Islet of Langerhans (tissue), 1 donor: ENCODE results near the gene DCDC1.
"Not testable (repeated sequence)": the region's sequence is repeated elsewhere in the genome, so short reads cannot be mapped to it uniquely, and the experiment has no call there.

Experiments used
- FAIRE-seq: peaks from one replicate; lab custom pipeline; 2011; peaks lifted over from hg19 to GRCh38; lab: Jason Lieb, UNC

Gene DCDC1

GRCh38 chr11:30985536-30985935 lies 384.0 kb downstream of the DCDC1 start:
- no peak for FAIRE-seq

- FAIRE-seq, result no peak
Measured at GRCh38 chr11:30984827-30985226, 384.7 kb downstream of the DCDC1 start.

- no peak for FAIRE-seq
Measured at GRCh38 chr11:30984442-30984816, 385.1 kb downstream of the DCDC1 start.

GRCh38 chr11:30983776-30984441 lies 385.6 kb downstream of the DCDC1 start:
- no peak for FAIRE-seq

GRCh38 chr11:30983143-30983542 lies 386.4 kb downstream of the DCDC1 start:
- FAIRE-seq, result peak; percentile 41

- FAIRE-seq, result no peak
Measured at GRCh38 chr11:30967579-30967978, 402.0 kb downstream of the DCDC1 start.

- peak; percentile 99 for FAIRE-seq
Measured at GRCh38 chr11:30960387-30960992, 409.0 kb downstream of the DCDC1 start.

- FAIRE-seq, result no peak
Measured at GRCh38 chr11:30956751-30957150, 412.8 kb downstream of the DCDC1 start.

- no peak for FAIRE-seq
Measured at GRCh38 chr11:30949838-30950237, 419.7 kb downstream of the DCDC1 start.

- FAIRE-seq, result not testable (repeated sequence)
Measured at GRCh38 chr11:30947715-30948114, 421.8 kb downstream of the DCDC1 start.

GRCh38 chr11:30938810-30939209 lies 430.7 kb downstream of the DCDC1 start:
- no peak for FAIRE-seq

GRCh38 chr11:30938171-30938570 lies 431.4 kb downstream of the DCDC1 start:
- FAIRE-seq, result no peak

- no peak for FAIRE-seq
Measured at GRCh38 chr11:30936491-30936890, 433.0 kb downstream of the DCDC1 start.

GRCh38 chr11:30935861-30936260 lies 433.7 kb downstream of the DCDC1 start:
- FAIRE-seq, result no peak

- no peak for FAIRE-seq
Measured at GRCh38 chr11:30926130-30926529, 443.4 kb downstream of the DCDC1 start.

GRCh38 chr11:30921811-30922210 lies 447.7 kb downstream of the DCDC1 start:
- no peak for FAIRE-seq

GRCh38 chr11:30919389-30920152 lies 450.0 kb downstream of the DCDC1 start:
- FAIRE-seq, result no peak

GRCh38 chr11:30917859-30918478 lies 451.6 kb downstream of the DCDC1 start:
- peak; percentile 99 for FAIRE-seq

- FAIRE-seq, result no peak
Measured at GRCh38 chr11:30917266-30917665, 452.3 kb downstream of the DCDC1 start.

- no peak for FAIRE-seq
Measured at GRCh38 chr11:30916764-30917163, 452.8 kb downstream of the DCDC1 start.

- FAIRE-seq, result no peak
Measured at GRCh38 chr11:30914143-30914762, 455.3 kb downstream of the DCDC1 start.

- FAIRE-seq, result no peak
Measured at GRCh38 chr11:30911247-30911646, 458.3 kb downstream of the DCDC1 start.

GRCh38 chr11:30908857-30909256 lies 460.7 kb downstream of the DCDC1 start:
- FAIRE-seq, result no peak
